Measurements from ENCODE around the gene THAP4.

Gene THAP4

DNA sequence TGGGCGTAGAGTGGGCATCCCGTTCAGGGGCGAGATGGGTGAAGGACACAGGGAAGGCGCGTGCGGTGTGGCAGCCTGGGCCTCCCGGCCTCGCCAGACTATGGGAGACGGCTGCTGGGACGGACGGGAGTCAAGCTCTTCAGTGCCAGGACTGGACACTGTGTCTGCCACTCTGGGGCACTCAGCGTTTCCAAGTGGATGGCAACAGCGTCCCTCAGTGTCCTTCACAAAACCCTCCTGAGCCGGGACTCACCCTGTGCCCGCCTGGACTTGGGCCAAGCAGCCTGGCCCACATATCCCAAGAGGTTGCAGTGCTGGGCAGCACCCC is 94.7 kb downstream of the THAP4 start:
- peak in 1 of 2 experiments; percentile 12 for DNase-seq

DNA sequence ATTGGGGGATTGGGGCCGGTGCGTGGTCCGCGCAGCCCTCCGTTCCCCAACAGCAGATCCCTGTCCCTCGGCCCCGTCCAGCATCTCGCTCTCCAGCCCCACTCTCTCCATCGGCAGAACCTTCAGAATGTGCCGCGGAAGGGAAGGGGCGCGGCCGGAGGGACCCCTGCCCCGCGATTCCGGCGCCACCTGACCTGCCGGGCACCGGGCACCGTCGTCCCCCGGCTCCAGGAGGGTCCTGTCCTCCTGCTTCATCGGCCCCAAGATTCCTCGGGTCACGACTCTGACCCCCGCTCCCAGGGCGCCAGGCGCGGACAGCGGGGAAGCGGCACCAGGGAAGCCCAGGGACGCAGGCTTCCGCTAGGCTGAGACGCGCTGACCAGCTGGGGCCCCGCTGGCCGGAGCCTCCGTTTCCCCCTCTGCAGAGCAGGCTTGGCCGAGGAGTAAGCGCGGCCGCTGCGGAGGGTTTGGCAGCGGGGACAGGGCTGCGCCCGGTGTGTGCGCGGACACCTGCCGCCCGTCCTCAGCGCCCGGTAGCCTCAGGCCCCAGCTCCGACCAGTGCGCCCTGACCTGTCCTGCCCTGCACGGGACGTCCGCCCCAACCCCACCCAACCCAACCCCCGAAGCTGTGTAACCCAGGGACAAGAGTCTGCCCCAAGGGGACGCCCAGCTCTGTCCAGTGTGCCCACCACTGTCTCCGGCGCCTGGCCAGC is 95.2 kb downstream of the THAP4 start:
- DNase-seq: no peak

DNA sequence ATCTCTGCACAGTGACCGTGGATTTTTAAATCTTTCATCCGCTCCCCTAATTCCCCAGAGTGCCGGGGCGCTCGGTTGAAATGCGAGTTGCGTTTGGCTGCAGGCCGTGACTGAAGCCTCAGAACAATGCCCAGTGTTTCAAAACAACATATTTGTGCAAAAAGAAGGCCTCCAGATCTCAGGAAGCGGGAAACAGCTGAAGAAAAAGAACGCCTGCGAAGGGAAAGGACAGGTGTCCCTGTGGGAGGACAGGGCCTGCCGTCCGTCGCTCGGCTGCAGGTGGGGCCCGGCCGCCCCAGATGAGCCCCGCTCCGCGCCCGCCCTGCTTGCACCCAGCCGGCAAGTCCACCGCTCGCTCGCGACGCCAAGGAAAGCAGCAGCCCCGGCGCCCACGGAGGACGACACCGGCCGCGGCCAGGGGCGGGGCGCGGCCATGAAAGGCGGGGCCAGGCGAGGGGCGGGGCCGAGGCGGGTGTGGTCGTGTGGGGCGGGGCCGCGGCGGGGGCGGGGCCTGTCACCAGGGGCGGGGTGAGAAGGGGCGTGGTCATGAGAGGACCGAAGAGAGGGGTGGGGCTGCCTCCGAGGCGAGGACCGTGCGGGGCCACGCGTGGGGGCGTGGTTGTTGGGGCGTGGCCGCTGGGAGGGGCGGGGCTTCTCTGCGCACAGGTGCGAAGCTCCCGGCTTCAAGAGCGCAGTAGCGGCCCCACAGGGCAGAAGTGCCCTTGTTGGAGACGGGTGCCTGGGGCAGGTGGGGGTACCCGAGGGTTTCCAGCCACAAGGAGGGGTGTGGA is 96.0 kb downstream of the THAP4 start:
- peak in 1 of 2 experiments; percentile 25 for DNase-seq

DNA sequence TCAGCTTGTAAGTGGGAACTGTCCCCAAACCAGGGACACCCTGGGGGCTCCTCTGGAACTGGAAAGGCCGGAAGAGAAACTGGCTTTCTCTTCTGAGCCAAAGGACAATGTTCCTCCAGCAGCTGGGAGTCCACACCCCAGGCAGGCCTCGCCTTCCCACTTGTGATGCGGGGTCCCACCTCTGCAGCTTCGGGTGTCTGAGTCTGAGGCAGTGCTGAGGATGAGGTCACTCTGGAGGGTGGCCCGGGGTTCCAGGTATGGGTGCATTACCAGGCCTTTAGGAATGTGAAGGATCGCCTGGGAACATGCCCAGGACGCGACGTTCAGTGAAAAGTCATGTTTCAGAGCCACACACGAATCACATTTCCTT is 96.6 kb downstream of the THAP4 start:
- no peak for DNase-seq

DNA sequence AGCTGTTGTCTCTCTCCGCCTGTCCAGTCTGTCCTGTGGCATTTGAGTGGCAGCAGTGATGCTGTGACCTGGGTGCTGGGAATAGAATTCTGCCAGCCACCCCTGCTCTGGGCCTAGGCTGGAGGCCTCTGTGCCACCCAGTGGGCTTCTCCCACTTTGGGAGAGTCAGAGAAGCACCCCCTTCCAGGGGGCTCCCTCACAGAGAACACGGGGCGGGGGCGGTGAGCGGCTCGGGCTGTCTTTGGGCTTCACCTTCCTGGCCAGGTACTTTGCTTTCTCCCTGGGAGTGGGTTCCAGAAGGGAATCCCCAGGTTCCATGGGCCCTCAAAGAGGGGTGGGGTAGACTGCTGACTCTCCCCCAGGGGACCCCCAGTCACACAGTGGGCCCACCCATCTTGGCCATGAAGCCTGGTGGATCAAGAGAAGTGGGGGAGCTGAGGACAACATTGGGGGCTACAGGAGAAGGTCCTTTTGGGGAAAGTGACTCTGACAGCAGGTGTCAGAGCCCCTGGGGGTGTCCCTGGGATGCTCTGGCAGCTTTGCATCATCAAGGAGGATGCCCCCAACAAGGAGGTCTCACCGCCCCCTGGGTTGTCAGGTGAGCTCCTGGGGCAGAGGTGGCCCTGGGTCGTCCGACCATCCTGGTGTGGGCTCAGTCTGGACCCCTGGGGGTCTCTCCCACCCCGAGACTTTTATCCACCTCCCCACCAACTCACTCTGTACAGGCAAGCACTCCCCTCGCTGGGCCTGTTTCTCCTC is 97.2 kb downstream of the THAP4 start:
- DNase-seq: no peak

DNA sequence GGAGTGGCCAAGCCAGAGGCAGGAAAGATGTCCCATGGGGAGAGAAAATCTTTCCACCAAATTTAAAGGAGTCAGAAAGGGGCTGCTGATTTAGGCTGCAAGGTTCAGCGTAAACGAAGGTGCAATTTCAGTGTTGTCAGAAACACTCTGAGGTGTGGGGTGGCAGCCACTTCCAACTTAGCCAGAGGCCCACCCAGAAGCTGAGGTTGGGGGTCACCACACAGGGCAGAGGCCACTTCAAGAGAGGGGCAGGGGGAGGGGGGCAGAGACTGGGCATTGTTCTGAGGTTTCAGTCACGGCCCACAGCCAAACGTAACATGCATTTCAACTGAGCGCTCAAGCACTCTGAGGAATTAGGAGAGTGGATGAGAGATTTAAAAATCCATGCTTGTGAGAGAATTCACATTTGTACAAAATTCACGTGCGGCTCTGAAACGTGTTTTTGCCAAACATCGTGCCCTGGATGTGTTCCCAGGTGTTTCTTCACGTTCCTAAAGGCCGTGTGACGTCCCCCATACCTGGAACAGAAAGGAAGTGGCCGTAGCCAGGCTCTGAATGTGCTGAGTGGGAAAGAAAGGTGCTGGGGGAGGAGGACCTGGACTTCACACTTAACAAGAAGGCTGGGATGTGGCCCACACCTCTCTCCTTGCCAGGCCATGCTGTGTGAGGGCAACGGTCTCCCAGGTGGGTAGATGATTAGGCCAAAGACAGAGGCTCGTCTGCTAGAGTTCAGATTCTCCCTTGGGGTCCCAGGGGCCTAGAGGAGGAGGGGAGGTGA is 97.9 kb downstream of the THAP4 start:
- no peak for DNase-seq

DNA sequence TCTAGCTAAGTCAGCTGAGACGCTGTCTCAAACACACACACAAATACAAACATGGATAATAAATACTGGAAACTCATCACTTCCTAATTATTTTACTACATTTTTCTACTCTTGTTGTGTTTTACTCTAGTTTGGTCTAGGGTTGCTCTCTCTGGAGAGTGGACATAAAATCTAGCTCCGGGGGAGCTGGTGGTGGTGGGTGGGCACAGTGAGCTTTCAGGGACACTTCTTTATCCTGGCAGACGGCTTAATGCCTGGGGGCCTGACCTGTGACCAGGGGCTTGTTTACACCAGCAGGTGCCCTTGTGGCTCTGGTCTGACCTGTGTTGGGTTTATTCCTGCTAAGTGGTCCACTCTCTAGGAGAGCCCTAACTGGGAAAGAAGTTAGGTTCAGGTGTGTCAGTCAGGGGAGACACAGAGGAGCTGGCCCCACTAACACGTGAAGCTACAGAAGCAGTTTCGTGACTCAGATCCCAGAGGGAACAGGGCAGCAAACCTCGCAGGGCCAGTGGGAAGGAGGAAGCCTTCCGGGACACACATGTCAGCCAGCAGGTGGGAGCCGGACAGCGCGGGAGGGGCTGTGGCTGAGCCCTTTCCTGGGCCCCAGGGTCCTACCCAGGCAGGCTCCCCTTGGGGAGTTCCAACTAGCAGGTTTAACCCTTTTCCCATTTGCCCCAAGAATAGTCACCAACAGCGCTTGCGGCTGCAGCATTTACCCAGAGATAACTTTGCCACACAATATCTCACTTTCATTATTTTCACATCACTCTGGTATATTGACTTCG is 100.9 kb downstream of the THAP4 start:
- no peak for DNase-seq

DNA sequence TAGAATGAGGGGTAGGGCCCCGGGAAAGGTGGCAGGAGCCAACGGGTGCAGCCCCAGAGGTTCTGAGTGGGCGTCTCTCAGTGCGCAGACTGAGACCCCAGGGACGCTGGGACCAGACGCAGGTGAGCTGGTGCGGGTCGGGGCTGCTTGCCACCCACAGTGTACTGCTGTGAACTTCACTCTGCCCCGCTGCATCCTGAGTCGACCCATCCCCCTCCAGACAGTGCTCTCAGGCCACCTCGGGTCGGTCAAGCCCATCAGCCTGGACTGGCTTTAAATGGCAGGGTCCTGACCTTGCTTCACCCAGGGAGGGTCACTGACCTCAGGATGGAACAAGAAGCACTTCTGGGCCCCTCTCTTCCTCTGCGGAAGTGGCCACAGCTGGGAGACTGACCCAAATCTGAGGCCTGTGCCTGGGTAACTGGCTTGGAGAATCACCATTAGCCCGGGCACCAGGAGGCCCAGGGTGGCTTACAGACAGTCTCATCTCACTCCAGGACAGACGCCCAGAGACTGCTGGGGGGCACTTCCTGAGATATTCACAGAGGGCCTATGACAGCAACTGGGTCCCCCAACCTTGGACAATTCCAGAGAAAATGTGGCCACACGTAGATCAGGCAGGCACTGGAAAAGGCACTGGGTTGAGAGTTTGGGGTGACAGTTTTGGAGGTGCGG is 102.1 kb downstream of the THAP4 start:
- no peak for DNase-seq
